G401.6 (cell line): ENCODE data around the gene FER.
A peak's percentile ranks its signal among the peaks of the same experiment; 100 is the strongest.
"Not testable (repeated sequence)": the region's sequence is repeated elsewhere in the genome, so short reads cannot be mapped to it uniquely, and the experiment has no call there.

Source experiments
- FAIRE-seq: peaks from 2 replicates; lab custom pipeline; 2012; peaks lifted over from hg19 to GRCh38; lab: Jason Lieb, UNC

Gene FER

GRCh38 chr5:108798513-108799265, 51.0 kb downstream of the FER start:
- no peak for FAIRE-seq

GRCh38 chr5:108801301-108801700, 53.6 kb downstream of the FER start:
- FAIRE-seq, result no peak

GRCh38 chr5:108801776-108802175, 54.1 kb downstream of the FER start:
- FAIRE-seq, result no peak

- FAIRE-seq, result no peak
Observed at GRCh38 chr5:108810717-108811116, 63.0 kb downstream of the FER start.

- FAIRE-seq, result no peak
Observed at GRCh38 chr5:108813673-108814072, 66.0 kb downstream of the FER start.

- FAIRE-seq, result no peak
Observed at GRCh38 chr5:108814551-108814950, 66.9 kb downstream of the FER start.

- FAIRE-seq, result no peak
Observed at GRCh38 chr5:108818613-108819272, 71.0 kb downstream of the FER start.

GRCh38 chr5:108820983-108821382, 73.3 kb downstream of the FER start:
- FAIRE-seq, result no peak

- FAIRE-seq, result no peak
Observed at GRCh38 chr5:108822211-108822947, 74.7 kb downstream of the FER start.

GRCh38 chr5:108827131-108827530, 79.4 kb downstream of the FER start:
- no peak for FAIRE-seq

GRCh38 chr5:108830705-108831276, 83.1 kb downstream of the FER start:
- no peak for FAIRE-seq

- FAIRE-seq, result peak; percentile 72
Observed at GRCh38 chr5:108836492-108836891, 88.8 kb downstream of the FER start.

- FAIRE-seq, result not testable (repeated sequence)
Observed at GRCh38 chr5:108842260-108842941, 94.7 kb downstream of the FER start.

GRCh38 chr5:108851129-108851528, 103.4 kb downstream of the FER start:
- FAIRE-seq, result not testable (repeated sequence)

- no peak for FAIRE-seq
Observed at GRCh38 chr5:108857905-108858304, 110.2 kb downstream of the FER start.

- FAIRE-seq, result no peak
Observed at GRCh38 chr5:108858959-108859358, 111.3 kb downstream of the FER start.

GRCh38 chr5:108862211-108862610, 114.5 kb downstream of the FER start:
- no peak for FAIRE-seq

- not testable (repeated sequence) for FAIRE-seq
Observed at GRCh38 chr5:108866097-108866496, 118.4 kb downstream of the FER start.

- FAIRE-seq, result no peak
Observed at GRCh38 chr5:108867656-108868055, 120.0 kb downstream of the FER start.

- FAIRE-seq, result no peak
Observed at GRCh38 chr5:108869066-108869465, 121.4 kb downstream of the FER start.

GRCh38 chr5:108876451-108876850, 128.8 kb downstream of the FER start:
- no peak for FAIRE-seq

- no peak for FAIRE-seq
Observed at GRCh38 chr5:108878756-108879155, 131.1 kb downstream of the FER start.
